HG02759 (cell line): Measurements from ENCODE around the gene SLX4IP.

Experiments used
- ATAC-seq: cut with Tn5 transposase; IDR thresholded peaks from one replicate; pipeline ENCODE4 v1.9.1; 2021; ENCODE audit warnings: mild to moderate bottlenecking, moderate library complexity; ENCODE audit not compliant: unreplicated experiment

Gene SLX4IP

GRCh38 chr20:10428008-10428407 is 7.1 kb upstream of the SLX4IP start:
- ATAC-seq: peak; percentile 42

- ATAC-seq: no peak
These were observed 5.6 kb upstream of the SLX4IP start for GRCh38 chr20:10429443-10429981.

GRCh38 chr20:10430000-10430466 is 5.1 kb upstream of the SLX4IP start:
- ATAC-seq: no peak

- ATAC-seq: no peak
These were observed 4.4 kb upstream of the SLX4IP start for GRCh38 chr20:10430704-10431103.

GRCh38 chr20:10432079-10432478 is 3.0 kb upstream of the SLX4IP start:
- ATAC-seq: no peak

GRCh38 chr20:10433014-10433622 is 2.0 kb upstream of the SLX4IP start:
- ATAC-seq: no peak

GRCh38 chr20:10433623-10434466 is 1.3 kb upstream of the SLX4IP start, which contains the start of gene MKKS:
MKKS (minus strand) TSS chr20:10434222; CDS start chr20:10413514, 20,708 bp downstream.
- ATAC-seq: peak; percentile 63

GRCh38 chr20:10434467-10434831 is 656 bp upstream of the SLX4IP start:
- ATAC-seq: peak; percentile 42

- no peak for ATAC-seq
These were observed 1.1 kb downstream of the SLX4IP start for GRCh38 chr20:10436053-10436699.

GRCh38 chr20:10438217-10438616 is 3.1 kb downstream of the SLX4IP start:
- ATAC-seq: no peak

GRCh38 chr20:10443936-10444335 is 8.8 kb downstream of the SLX4IP start:
- no peak for ATAC-seq

- no peak for ATAC-seq
These were observed 10.7 kb downstream of the SLX4IP start for GRCh38 chr20:10445758-10446157.

GRCh38 chr20:10447028-10447427 is 11.9 kb downstream of the SLX4IP start:
- peak; percentile 97 for ATAC-seq

- ATAC-seq: no peak
These were observed 13.4 kb downstream of the SLX4IP start for GRCh38 chr20:10448270-10449156.

GRCh38 chr20:10449270-10449669 is 14.2 kb downstream of the SLX4IP start:
- no peak for ATAC-seq

- ATAC-seq: peak; percentile 94
These were observed 18.1 kb downstream of the SLX4IP start for GRCh38 chr20:10453241-10453640.

GRCh38 chr20:10454151-10454750 is 19.1 kb downstream of the SLX4IP start:
- ATAC-seq: no peak

- ATAC-seq: no peak
These were observed 26.4 kb downstream of the SLX4IP start for GRCh38 chr20:10461495-10461894.

GRCh38 chr20:10462516-10462915 is 27.4 kb downstream of the SLX4IP start:
- ATAC-seq: no peak

GRCh38 chr20:10463622-10464021 is 28.5 kb downstream of the SLX4IP start:
- ATAC-seq: no peak
